HepG2 (cell line): ENCODE data around the gene DUSP8. TPM values are rescaled to one million over a fixed set of nuclear protein-coding genes. Genes with fewer than 3 reads are reported as not detected.

Experiments
- ATAC-seq: fragments of 200-7000 bp; cut with Tn5 transposase; 3 replicates; pipeline ENCODE4 v1.9.1; 2020; ENCODE audit warnings: mild to moderate bottlenecking, moderate library complexity
- BruUV-seq: library from RNA; stranded (reverse); fragments of 400-500 nt; replicated peaks from 2 replicates; lab custom pipeline; 2021; lab: Mats Ljungman, UMichigan
- CTCF ChIA-PET: fragments of 300-600 bp; formaldehyde crosslinking; extraction: SDS; loops from one replicate; lab custom pipeline; 2021; ENCODE audit warnings: low total read pairs, inconsistent platforms, low intra/inter-chr PET ratio; lab: Yijun Ruan, JAX
- POLR2A ChIA-PET: fragments of 350-600 bp; sonication (Branson Sonifier 250); formaldehyde crosslinking; loops from one replicate; lab custom pipeline; 2020; ENCODE audit warnings: antibody characterized with exemption, inconsistent platforms; lab: Yijun Ruan, JAX
- DNase-seq: peaks from one replicate; pipeline ENCODE4 v3.0.0-alpha.2; 2015; ENCODE audit warnings: low spot score
- FAIRE-seq: peaks from 3 replicates; lab custom pipeline; 2011; peaks lifted over from hg19 to GRCh38; lab: Jason Lieb, UNC
- H2AFZ ChIP-seq: one replicate; pipeline ENCODE4 v1.6.1; 2011; ENCODE audit warnings: low read length, inconsistent platforms
- H3K27ac ChIP-seq: fragments of 300-600 bp; 3 replicates; pipeline ENCODE4 v1.8.0; 2011; ENCODE audit warnings: mixed run types, mild to moderate bottlenecking, mixed read lengths, low read length, inconsistent platforms; ENCODE audit not compliant: insufficient read depth; ENCODE audit errors: extremely low read length
- H3K27me3 ChIP-seq, 2 experiments: fragments of 200-600 bp in 1 of 2; 2 replicates in 1 of 2; 3 replicates in 1 of 2; pipeline versions ENCODE4 v1.6.0 to v1.8.0; 2011; ENCODE audit warnings: low read length in 2 of 2, mild to moderate bottlenecking in 2 of 2, moderate library complexity in 2 of 2, inconsistent platforms in 1 of 2; ENCODE audit not compliant: insufficient read depth in 2 of 2, control insufficient read depth in 1 of 2
- H3K36me3 ChIP-seq, 2 experiments: fragments of 200-600 bp in 1 of 2; replicated peaks in 1 of 2; 2 replicates in 1 of 2; 3 replicates in 1 of 2; pipeline versions ENCODE4 v1.5.1 to v1.8.0; 2011; ENCODE audit warnings: low read length in 2 of 2, inconsistent platforms in 1 of 2; ENCODE audit not compliant: insufficient read depth in 2 of 2, control insufficient read depth in 1 of 2
- H3K4me1 ChIP-seq: 2 replicates; pipeline ENCODE4 v1.5.1; 2012; ENCODE audit warnings: low read length, inconsistent platforms; ENCODE audit not compliant: insufficient read depth
- H3K4me2 ChIP-seq: 2 replicates; pipeline ENCODE4 v1.6.0; 2011; ENCODE audit warnings: low read depth, low read length, inconsistent platforms
- H3K4me3 ChIP-seq, 3 experiments: fragments of 200-600 bp in 1 of 3; sonication (generic), shearing (Covaris generic) in 1 of 3; replicated peaks in 1 of 3; 2 replicates each; pipeline ENCODE4 v1.5.1; 2011 to 2016; ENCODE audit warnings: low read length in 3 of 3, inconsistent platforms in 2 of 3, low read depth in 2 of 3, mild to moderate bottlenecking in 2 of 3, control low read depth in 1 of 3, mixed read lengths in 1 of 3; ENCODE audit not compliant: insufficient read depth in 1 of 3
- H3K79me2 ChIP-seq: one replicate; pipeline ENCODE4 v1.6.1; 2011; ENCODE audit warnings: low read length, inconsistent platforms; ENCODE audit not compliant: insufficient read depth
- H3K9ac ChIP-seq: 2 replicates; pipeline ENCODE4 v1.6.0; 2011; ENCODE audit warnings: mild to moderate bottlenecking, low read depth, low read length, inconsistent platforms; ENCODE audit not compliant: insufficient read depth
- H3K9me3 ChIP-seq: 2 replicates; pipeline ENCODE4 v1.5.1; 2012; ENCODE audit warnings: mild to moderate bottlenecking, low read length
- H4K20me1 ChIP-seq: 2 replicates; pipeline ENCODE4 v1.6.0; 2011; ENCODE audit warnings: inconsistent platforms, mild to moderate bottlenecking, low read length, moderate library complexity; ENCODE audit not compliant: insufficient read depth
- ATAD3A ChIP-seq: sonication (generic); formaldehyde crosslinking; IDR thresholded peaks from 2 replicates; pipeline ENCODE4 v1.4.0; 2020; ENCODE audit warnings: missing genetic modification reagents
- FIP1L1 ChIP-seq: fragments of 200-400 bp; formaldehyde crosslinking; IDR thresholded peaks from 2 replicates; pipeline ENCODE4 v1.6.1; 2018; ENCODE audit warnings: low read depth, mild to moderate bottlenecking, low read length, moderate library complexity, borderline replicate concordance; ENCODE audit not compliant: insufficient read depth
- HMG20B ChIP-seq: conservative IDR thresholded peaks from 2 replicates; pipeline ENCODE4 v1.6.1; 2016; ENCODE audit warnings: missing genetic modification reagents, missing compliant biosample characterization
- TBX3 ChIP-seq: fragments of 450-650 bp; IDR thresholded peaks from 2 replicates; pipeline ENCODE4 v1.6.1; 2017; ENCODE audit warnings: antibody characterized with exemption, mild to moderate bottlenecking, inconsistent platforms, borderline replicate concordance
- THYN1 ChIP-seq: sonication (generic); formaldehyde crosslinking; IDR thresholded peaks from 2 replicates; pipeline ENCODE4 v1.8.1; 2023; ENCODE audit warnings: low read depth, mild to moderate bottlenecking, moderate library complexity, missing genetic modification reagents, borderline replicate concordance
- ZBTB21 ChIP-seq: sonication (generic); formaldehyde crosslinking; IDR thresholded peaks from 2 replicates; pipeline ENCODE4 v1.4.0; 2020; ENCODE audit warnings: missing genetic modification reagents
- WGBS: methylation state at CpG from one replicate; pipeline ENCODE4 v1.1.6; 2017; ENCODE audit warnings: low lambda C conversion rate; 5-methylcytosine and 5-hydroxymethylcytosine counted together
- in situ Hi-C: cut with HindIII; loops from 2 replicates; pipeline ENCODE4 v1.10.0; 2017; ENCODE audit warnings: low pct_unique_long_range_greater_than_20kb; ENCODE audit not compliant: extremely low pct_ligation_motif_present
- intact Hi-C: fragments of 100-400 bp; cut with micrococcal nuclease; formaldehyde crosslinking; loops from one replicate; pipeline ENCODE4 v1.10.0; 2022; ENCODE audit not compliant: unreplicated experiment
- polyA plus RNA-seq, 8 experiments: library from polyadenylated mRNA; depleted of rRNA in 3 of 8; stranded (reverse) in 7 of 8; unstranded in 1 of 8; fragments of >200 nt; fragmentation: Illumina TruSeq in 4 of 8; extraction: Trizol in 4 of 8; gene quantifications; 2 replicates each; pipeline versions ENCODE4 v1.2.1 to v1.2.3, GENCODE V29; 2011 to 2016; ENCODE audit warnings: low read depth in 4 of 8, missing spikeins in 1 of 8, mixed read lengths in 1 of 8; ENCODE audit not compliant: insufficient read depth in 1 of 8
- total RNA-seq, 5 experiments: library from RNA; depleted of rRNA; stranded (reverse); fragments of >200 nt; fragmentation: Illumina TruSeq; extraction: Trizol; gene quantifications; 2 replicates each; pipeline ENCODE4 v1.2.3, GENCODE V29; 2016; ENCODE audit warnings: low read depth in 1 of 5
- TF ChIP-seq, protein P1 (sequence below): sonication (generic); formaldehyde crosslinking; IDR thresholded peaks from 2 replicates; pipeline ENCODE4 v1.4.0; 2020; ENCODE audit warnings: missing genetic modification reagents, borderline replicate concordance
- TF ChIP-seq, protein P2 (sequence below): sonication (generic); formaldehyde crosslinking; IDR thresholded peaks from 2 replicates; pipeline ENCODE4 v1.5.1; 2020; ENCODE audit warnings: missing genetic modification reagents, mild to moderate bottlenecking, borderline replicate concordance

Gene DUSP8
- total and polyA plus RNA-seq, 2 of the 13 experiments (the other 11 are each of a cell fraction or from before 2014, with no cell fraction given): 1.8 to 8.0 TPM

- 89% methylated on average over 7 of the region's 11 CpGs for WGBS
- POLR2A ChIA-PET: no interaction called here
These were observed 66.6 kb downstream of the DUSP8 start for GRCh38 chr11:1505480-1505879.

More at GRCh38 chr11:1505480-1505879, 66.6 kb downstream of the DUSP8 start:
- no peak for ATAC-seq
- in situ Hi-C loops: no loop called here
- Histone ChIP-seq H3K27ac (no peak overlapping the region), H3K4me1 (no peaks in the 10 kb centered on the region), H3K79me2 (no peaks in the 10 kb centered on the region), H2AFZ (no peak overlapping the region), H3K9ac (no peak overlapping the region), H3K27me3 (no peaks in the 10 kb centered on the region), H3K4me2 (no peak overlapping the region), H4K20me1 (peaks cover 10% of the 10 kb centered on the region; the same call in 1 of the 2 replicates), H3K4me3 (no peak overlapping the region)
- no peak for DNase-seq
- TF ChIP-seq THYN1 (CRISPR knock-in tag) (no peak), ATAD3A (no peak), HMG20B (CRISPR knock-in tag) (no peak), TBX3 (no peak), ZBTB21 (CRISPR knock-in tag) (no peak), FIP1L1 (no peak)
- TF ChIP-seq, protein P1, sequence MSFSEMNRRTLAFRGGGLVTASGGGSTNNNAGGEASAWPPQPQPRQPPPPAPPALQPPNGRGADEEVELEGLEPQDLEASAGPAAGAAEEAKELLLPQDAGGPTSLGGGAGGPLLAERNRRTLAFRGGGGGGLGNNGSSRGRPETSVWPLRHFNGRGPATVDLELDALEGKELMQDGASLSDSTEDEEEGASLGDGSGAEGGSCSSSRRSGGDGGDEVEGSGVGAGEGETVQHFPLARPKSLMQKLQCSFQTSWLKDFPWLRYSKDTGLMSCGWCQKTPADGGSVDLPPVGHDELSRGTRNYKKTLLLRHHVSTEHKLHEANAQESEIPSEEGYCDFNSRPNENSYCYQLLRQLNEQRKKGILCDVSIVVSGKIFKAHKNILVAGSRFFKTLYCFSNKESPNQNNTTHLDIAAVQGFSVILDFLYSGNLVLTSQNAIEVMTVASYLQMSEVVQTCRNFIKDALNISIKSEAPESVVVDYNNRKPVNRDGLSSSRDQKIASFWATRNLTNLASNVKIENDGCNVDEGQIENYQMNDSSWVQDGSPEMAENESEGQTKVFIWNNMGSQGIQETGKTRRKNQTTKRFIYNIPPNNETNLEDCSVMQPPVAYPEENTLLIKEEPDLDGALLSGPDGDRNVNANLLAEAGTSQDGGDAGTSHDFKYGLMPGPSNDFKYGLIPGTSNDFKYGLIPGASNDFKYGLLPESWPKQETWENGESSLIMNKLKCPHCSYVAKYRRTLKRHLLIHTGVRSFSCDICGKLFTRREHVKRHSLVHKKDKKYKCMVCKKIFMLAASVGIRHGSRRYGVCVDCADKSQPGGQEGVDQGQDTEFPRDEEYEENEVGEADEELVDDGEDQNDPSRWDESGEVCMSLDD (CRISPR knock-in tag): no peak
- TF ChIP-seq, protein P2, sequence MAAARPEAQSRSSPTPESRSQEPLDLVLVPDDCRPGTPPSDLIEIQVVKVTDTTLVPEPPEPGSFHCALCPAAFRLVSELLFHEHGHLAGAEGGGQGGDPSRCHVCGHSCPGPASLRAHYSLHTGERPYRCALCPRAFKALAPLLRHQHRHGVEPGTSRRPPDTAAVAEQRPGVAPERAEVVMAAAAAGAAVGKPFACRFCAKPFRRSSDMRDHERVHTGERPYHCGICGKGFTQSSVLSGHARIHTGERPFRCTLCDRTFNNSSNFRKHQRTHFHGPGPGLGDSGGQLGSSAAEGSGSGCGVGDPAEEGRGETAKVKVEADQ (CRISPR knock-in tag): no peak
- TF ChIP-seq, all 625 proteins: peak for 0
- BruUV-seq: no TSS peak
- no peak for FAIRE-seq
- Histone ChIP-seq H3K9me3 (no peaks in the 10 kb centered on the region), H3K36me3 (no peaks in the 10 kb centered on the region)
- intact Hi-C loops: no loop called here
- CTCF ChIA-PET: no interaction called here
